GM23338 (cell line): ENCODE measurements around the gene NANOGP8. TPM values are rescaled to one million over a fixed set of nuclear protein-coding genes. Genes with fewer than 3 reads are reported as not detected.

Experiments used
- ATAC-seq: fragments of 200-7000 bp; cut with Tn5 transposase; 3 replicates; pipeline ENCODE4 v1.9.1; 2020
- DNase-seq: peaks from one replicate; pipeline ENCODE4 v3.0.0-alpha.2; 2015; ENCODE audit warnings: low spot score
- H2AFZ ChIP-seq: fragments of 200-600 bp; sonication (generic); 2 replicates; pipeline ENCODE4 v1.8.0; 2016; ENCODE audit warnings: antibody characterized with exemption, mild to moderate bottlenecking, moderate library complexity
- H3F3A ChIP-seq: fragments of 200-600 bp; sonication (generic); replicated peaks from 2 replicates; pipeline ENCODE4 v1.8.0; 2017; ENCODE audit warnings: antibody characterized with exemption, mixed run types, low read depth
- H3K27ac ChIP-seq: fragments of 200-600 bp; sonication (generic); 2 replicates; pipeline ENCODE4 v1.6.1; 2016; ENCODE audit warnings: low read depth
- H3K27me3 ChIP-seq: fragments of 200-600 bp; sonication (generic); 2 replicates; pipeline ENCODE4 v1.8.0; 2016; ENCODE audit warnings: mild to moderate bottlenecking, mixed run types, moderate library complexity; ENCODE audit not compliant: insufficient read depth
- H3K36me3 ChIP-seq: fragments of 200-600 bp; sonication (generic); 2 replicates; pipeline ENCODE4 v1.8.0; 2016; ENCODE audit warnings: mild to moderate bottlenecking; ENCODE audit not compliant: insufficient read depth
- H3K4me1 ChIP-seq: fragments of 200-600 bp; sonication (generic); 2 replicates; pipeline ENCODE4 v1.8.0; 2016; ENCODE audit warnings: mild to moderate bottlenecking, moderate library complexity; ENCODE audit not compliant: insufficient read depth
- H3K4me2 ChIP-seq: fragments of 200-600 bp; sonication (generic); 2 replicates; pipeline ENCODE4 v1.7.1; 2017; ENCODE audit warnings: mixed run types
- H3K4me3 ChIP-seq: fragments of 200-600 bp; sonication (generic); 2 replicates; pipeline ENCODE4 v1.6.1; 2016; ENCODE audit warnings: mixed run types
- H3K79me2 ChIP-seq: fragments of 200-600 bp; sonication (generic); replicated peaks from 2 replicates; pipeline ENCODE4 v1.8.0; 2017; ENCODE audit warnings: mild to moderate bottlenecking; ENCODE audit not compliant: insufficient read depth
- H3K9me2 ChIP-seq: fragments of 200-600 bp; sonication (generic); 2 replicates; pipeline ENCODE4 v1.8.0; 2017; ENCODE audit not compliant: insufficient read depth
- H4K20me1 ChIP-seq: fragments of 200-600 bp; sonication (generic); replicated peaks from 2 replicates; pipeline ENCODE4 v1.8.0; 2017; ENCODE audit warnings: mild to moderate bottlenecking; ENCODE audit not compliant: insufficient read depth
- H3K27ac Mint-ChIP-seq: 2 replicates; pipeline ENCODE4 v1.8.0; 2020; ENCODE audit warnings: inconsistent platforms, mild to moderate bottlenecking, moderate library complexity, mixed read lengths
- H3K27me3 Mint-ChIP-seq: 3 replicates; pipeline ENCODE4 v1.8.0; 2022; ENCODE audit warnings: low read depth, mild to moderate bottlenecking, moderate library complexity, mixed read lengths, inconsistent platforms; ENCODE audit not compliant: insufficient read depth, poor library complexity
- H3K36me3 Mint-ChIP-seq: 3 replicates; pipeline ENCODE4 v1.8.0; 2021; ENCODE audit warnings: low read depth, mild to moderate bottlenecking, inconsistent platforms, moderate library complexity, mixed read lengths
- H3K4me1 Mint-ChIP-seq: 3 replicates; pipeline ENCODE4 v1.8.0; 2020; ENCODE audit warnings: mild to moderate bottlenecking, inconsistent platforms, mixed read lengths
- H3K4me3 Mint-ChIP-seq: 3 replicates; pipeline ENCODE4 v1.8.0; 2021; ENCODE audit warnings: moderate library complexity, mild to moderate bottlenecking, inconsistent platforms, mixed read lengths
- H3K9me3 Mint-ChIP-seq: 3 replicates; pipeline ENCODE4 v1.8.0; 2020; ENCODE audit warnings: moderate library complexity, mild to moderate bottlenecking, inconsistent platforms, mixed read lengths
- CREB1 ChIP-seq: fragments of 250-450 bp; sonication (Bioruptor Pico); IDR thresholded peaks from 2 replicates; pipeline ENCODE4 v1.5.0; 2020; ENCODE audit warnings: low read depth, mild to moderate bottlenecking, moderate library complexity
- ETS1 ChIP-seq: IDR thresholded peaks from 2 replicates; pipeline ENCODE4 v1.6.1; 2016; ENCODE audit warnings: antibody characterized with exemption
- EZH2 ChIP-seq: fragments of 200-600 bp; sonication (generic); IDR thresholded peaks from one replicate; pipeline ENCODE4 v1.8.0; 2017; ENCODE audit warnings: antibody characterized with exemption, mild to moderate bottlenecking, low read depth; ENCODE audit not compliant: unreplicated experiment
- EZH2phosphoT487 ChIP-seq: fragments of 200-600 bp; sonication (generic); IDR thresholded peaks from one replicate; pipeline ENCODE4 v1.8.1; 2018; ENCODE audit warnings: antibody characterized with exemption; ENCODE audit not compliant: unreplicated experiment
- JUNB ChIP-seq: IDR thresholded peaks from one replicate; pipeline ENCODE4 v1.6.1; 2016; ENCODE audit warnings: antibody characterized with exemption; ENCODE audit not compliant: unreplicated experiment
- NANOG ChIP-seq: IDR thresholded peaks from 2 replicates; pipeline ENCODE4 v1.6.1; 2016; ENCODE audit warnings: antibody characterized with exemption, borderline replicate concordance
- POLR2AphosphoS5 ChIP-seq: IDR thresholded peaks from 2 replicates; pipeline ENCODE4 v1.6.1; 2016; ENCODE audit warnings: antibody characterized with exemption, low read depth
- REST ChIP-seq: IDR thresholded peaks from one replicate; pipeline ENCODE4 v1.6.1; 2018; ENCODE audit warnings: antibody characterized with exemption; ENCODE audit not compliant: unreplicated experiment
- STAT1 ChIP-seq: IDR thresholded peaks from one replicate; pipeline ENCODE4 v1.6.1; 2016; ENCODE audit warnings: antibody characterized with exemption; ENCODE audit not compliant: unreplicated experiment
- ZNF114 ChIP-seq: fragments of 250-450 bp; sonication (Bioruptor Pico); IDR thresholded peaks from 2 replicates; pipeline ENCODE4 v1.5.0; 2020; ENCODE audit warnings: mild to moderate bottlenecking, moderate library complexity
- ZNF331 ChIP-seq: fragments of 250-450 bp; sonication (Bioruptor Pico); IDR thresholded peaks from 2 replicates; pipeline ENCODE4 v1.5.0; 2020; ENCODE audit warnings: low read depth, mild to moderate bottlenecking, moderate library complexity
- ZNF462 ChIP-seq: fragments of 250-450 bp; sonication (Bioruptor Pico); IDR thresholded peaks from 2 replicates; pipeline ENCODE4 v1.5.0; 2020; ENCODE audit warnings: mild to moderate bottlenecking, moderate library complexity
- polyA plus RNA-seq: library from polyadenylated mRNA; unstranded; fragments of >200 nt; fragmentation: Nextera tagmentation; extraction: Ambion mirVana; gene quantifications from 2 replicates; pipeline ENCODE4 v1.2.1, GENCODE V29; 2016
- total RNA-seq: library from RNA; depleted of rRNA; stranded (reverse); fragments of >200 nt; shearing (Covaris generic); gene quantifications from 2 replicates; pipeline ENCODE4 v1.2.3, GENCODE V29; 2014
- TF ChIP-seq, protein P1 (sequence below), 2 experiments: fragments of 200-600 bp in 1 of 2; sonication (generic) in 1 of 2; conservative IDR thresholded peaks; 2 replicates each; pipeline versions ENCODE4 v1.5.1 to v1.6.1; 2016 to 2017; ENCODE audit warnings: antibody characterized with exemption in 2 of 2, low read depth in 2 of 2, mild to moderate bottlenecking in 2 of 2, moderate library complexity in 1 of 2

NANOGP8 gene
- total and polyA plus RNA-seq, 2 experiments from 2014 or later, result 8.5 to 53.4 TPM

DNA sequence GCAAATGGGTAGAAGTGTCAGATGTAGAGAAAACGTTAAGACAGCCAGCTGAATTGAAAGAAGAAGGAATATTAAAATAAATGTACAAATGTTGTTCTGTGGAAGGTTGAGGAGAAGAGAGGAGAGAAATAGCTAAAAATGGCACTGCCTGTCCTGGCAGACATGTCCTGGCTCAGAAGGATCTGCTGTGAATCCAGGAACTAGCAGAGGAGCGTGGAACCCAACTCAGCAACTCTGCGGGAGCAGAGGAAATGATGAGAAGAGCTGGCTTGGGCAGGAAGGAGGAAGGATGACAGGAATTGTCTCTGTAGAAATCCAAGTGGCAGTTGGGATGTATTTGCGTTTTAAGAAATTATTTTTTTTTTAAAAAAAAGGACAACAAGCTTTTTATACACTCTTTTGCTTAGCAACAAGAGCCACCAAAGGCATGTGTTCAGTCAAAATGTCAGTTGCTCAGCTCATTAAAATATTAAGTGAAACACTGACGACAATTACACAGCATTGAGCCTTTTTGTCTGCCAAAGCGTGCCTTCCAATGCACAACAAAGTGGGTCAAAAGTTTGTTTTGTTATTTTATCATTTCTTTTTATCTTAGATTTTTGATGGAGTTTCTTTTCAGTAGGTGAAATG lies 16.1 kb downstream of the NANOGP8 start:
- H3K4me2 ChIP-seq, result no peak overlapping the region
- 0 out of 2 replicates have a peak, but pooled peaks cover 3% of the 10 kb centered on the region for H3F3A ChIP-seq
- H3K36me3 Mint-ChIP-seq, result 0 out of 3 replicates have a peak, but pooled peaks cover 3% of the 10 kb centered on the region
- no peaks in the 10 kb centered on the region for H3K9me2 ChIP-seq
- no peaks in the 10 kb centered on the region for H3K36me3 ChIP-seq
- DNase-seq (no peak), ATAC-seq (no peak)
- TF ChIP-seq CREB1 (CRISPR knock-in tag) (no peak), ZNF331 (CRISPR knock-in tag) (no peak), STAT1 (no peak), EZH2phosphoT487 (no peak), ZNF462 (no peak), EZH2 (no peak), NANOG (no peak), JUNB (no peak), REST (no peak), ETS1 (no peak), POLR2AphosphoS5 (no peak), ZNF114 (CRISPR knock-in tag) (no peak)
- TF ChIP-seq, protein P1, sequence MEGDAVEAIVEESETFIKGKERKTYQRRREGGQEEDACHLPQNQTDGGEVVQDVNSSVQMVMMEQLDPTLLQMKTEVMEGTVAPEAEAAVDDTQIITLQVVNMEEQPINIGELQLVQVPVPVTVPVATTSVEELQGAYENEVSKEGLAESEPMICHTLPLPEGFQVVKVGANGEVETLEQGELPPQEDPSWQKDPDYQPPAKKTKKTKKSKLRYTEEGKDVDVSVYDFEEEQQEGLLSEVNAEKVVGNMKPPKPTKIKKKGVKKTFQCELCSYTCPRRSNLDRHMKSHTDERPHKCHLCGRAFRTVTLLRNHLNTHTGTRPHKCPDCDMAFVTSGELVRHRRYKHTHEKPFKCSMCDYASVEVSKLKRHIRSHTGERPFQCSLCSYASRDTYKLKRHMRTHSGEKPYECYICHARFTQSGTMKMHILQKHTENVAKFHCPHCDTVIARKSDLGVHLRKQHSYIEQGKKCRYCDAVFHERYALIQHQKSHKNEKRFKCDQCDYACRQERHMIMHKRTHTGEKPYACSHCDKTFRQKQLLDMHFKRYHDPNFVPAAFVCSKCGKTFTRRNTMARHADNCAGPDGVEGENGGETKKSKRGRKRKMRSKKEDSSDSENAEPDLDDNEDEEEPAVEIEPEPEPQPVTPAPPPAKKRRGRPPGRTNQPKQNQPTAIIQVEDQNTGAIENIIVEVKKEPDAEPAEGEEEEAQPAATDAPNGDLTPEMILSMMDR (conservative IDR thresholded peaks at IDR 0.05; ENCODE audit: low read depth in 2 of 2), result no peak
- H3K4me1 ChIP-seq, result peaks cover 32% of the 10 kb centered on the region
- no peak overlapping the region for H3K4me3 Mint-ChIP-seq
- H3K27ac Mint-ChIP-seq, result 0 out of 2 replicates have a peak overlapping the region, but pooled peaks have one; percentile 25
- H3K4me1 Mint-ChIP-seq, result peaks cover 33% of the 10 kb centered on the region
- 0 out of 3 replicates have a peak, but pooled peaks cover 3% of the 10 kb centered on the region for H3K9me3 Mint-ChIP-seq
- H4K20me1 ChIP-seq, result no peaks in the 10 kb centered on the region
- peak overlapping the region; percentile 85; the same call in 1 of the 2 replicates for H2AFZ ChIP-seq
- no peaks in the 10 kb centered on the region for H3K79me2 ChIP-seq
- no peak overlapping the region; the same call in 1 of the 2 replicates for H3K27ac ChIP-seq
- H3K27me3 ChIP-seq, result no peaks in the 10 kb centered on the region
- H3K27me3 Mint-ChIP-seq, result peaks cover 2% of the 10 kb centered on the region
- H3K4me3 ChIP-seq, result no peak overlapping the region
